Thoracic aorta (tissue), 2 donors: ENCODE results near the gene SNX25. TPM values are rescaled to one million over a fixed set of nuclear protein-coding genes. Genes with fewer than 3 reads are reported as not detected.
"Not testable (repeated sequence)": the region's sequence is repeated elsewhere in the genome, so short reads cannot be mapped to it uniquely, and the experiment has no call there.

Experiments
- ATAC-seq: fragments of 150-250 bp; one replicate; pipeline ENCODE4 v1.8.0; 2017; ENCODE audit warnings: low read depth; ENCODE audit not compliant: insufficient number of reproducible peaks, low FRiP score
- DNase-seq: peaks from one replicate; pipeline ENCODE4 v3.0.0-alpha.2; 2020; ENCODE audit warnings: low spot score
- H3K27ac ChIP-seq, 2 donors: fragments of 200-600 bp; sonication (generic); 1 replicate in 1 of 2; 2 replicates in 1 of 2; pipeline ENCODE4 v1.5.1; 2016; ENCODE audit warnings: mild to moderate bottlenecking in 2 of 2, moderate library complexity in 2 of 2
- H3K27me3 ChIP-seq: fragments of 200-600 bp; sonication (generic); replicated peaks from 2 replicates; pipeline ENCODE4 v1.6.0; 2016; ENCODE audit warnings: mild to moderate bottlenecking; ENCODE audit not compliant: insufficient read depth
- H3K36me3 ChIP-seq: fragments of 200-600 bp; sonication (generic); one replicate; pipeline ENCODE4 v1.5.1; 2016
- H3K4me1 ChIP-seq, 2 donors: fragments of 200-600 bp; sonication (generic); 1 replicate in 1 of 2; 2 replicates in 1 of 2; pipeline versions ENCODE4 v1.5.1 to v1.6.0; 2016; ENCODE audit warnings: low read depth in 2 of 2, mild to moderate bottlenecking in 1 of 2; ENCODE audit not compliant: control insufficient read depth in 1 of 2
- H3K4me3 ChIP-seq: fragments of 200-600 bp; sonication (generic); 2 replicates; pipeline ENCODE4 v1.5.1; 2016; ENCODE audit warnings: mild to moderate bottlenecking
- H3K9me3 ChIP-seq: fragments of 200-600 bp; sonication (generic); 2 replicates; pipeline ENCODE4 v1.5.1; 2016
- CTCF ChIP-seq: fragments of 200-600 bp; sonication (generic); IDR thresholded peaks from one replicate; pipeline ENCODE4 v1.5.1; 2019; ENCODE audit warnings: antibody characterized with exemption
- total RNA-seq, 2 donors: library from RNA; depleted of rRNA; stranded (reverse); fragments of >200 nt; gene quantifications; one replicate each; pipeline versions ENCODE4 v1.1.0 to v1.2.3, GENCODE V29; 2016

Gene SNX25
- total RNA-seq, 2 donors from 2014 or later, result 31.3 to 38.0 TPM

GRCh38 chr4:185257086-185257485 is 47.7 kb downstream of the SNX25 start:
- no peaks in the 10 kb centered on the region for H3K36me3 ChIP-seq
- no peak for TF ChIP-seq CTCF
- no peak overlapping the region for H3K4me3 ChIP-seq

DNA sequence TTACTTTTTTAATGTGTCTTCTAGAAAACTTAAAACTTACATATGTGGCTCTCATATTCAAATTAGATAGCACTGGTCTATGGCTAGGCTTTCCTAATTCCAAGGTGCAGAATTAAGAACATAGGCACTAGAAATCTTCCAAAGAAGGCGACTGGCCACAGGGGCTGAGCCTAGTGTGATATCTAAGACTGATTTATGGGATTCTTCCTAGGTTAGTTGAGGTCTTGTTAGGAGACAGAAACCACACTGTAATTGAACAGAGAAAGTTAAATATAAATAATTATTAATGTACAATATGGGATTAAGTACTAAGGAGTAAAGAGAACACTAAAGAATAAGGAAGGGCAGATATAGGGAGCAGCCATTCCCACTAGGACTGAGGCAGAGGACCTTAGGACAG is 48.3 kb downstream of the SNX25 start:
- Histone ChIP-seq H3K27me3 (no peaks in the 10 kb centered on the region), H3K4me3 (no peak overlapping the region), H3K36me3 (no peaks in the 10 kb centered on the region), H3K9me3 (no peaks in the 10 kb centered on the region), H3K27ac (no peak overlapping the region), H3K4me1 (peaks cover 6 to 34% of the 10 kb centered on the region in 2 donors)
- ATAC-seq, result no peak
- no peak for DNase-seq
- TF ChIP-seq CTCF, result no peak

More at GRCh38 chr4:185257086-185257485, 47.7 kb downstream of the SNX25 start:
- no peaks in the 10 kb centered on the region for H3K27me3 ChIP-seq
- no peak for ATAC-seq
- H3K27ac ChIP-seq, result no peak overlapping the region
- H3K9me3 ChIP-seq, result no peaks in the 10 kb centered on the region
- peaks cover 7 to 39% of the 10 kb centered on the region in 2 donors for H3K4me1 ChIP-seq
- DNase-seq, result no peak

DNA sequence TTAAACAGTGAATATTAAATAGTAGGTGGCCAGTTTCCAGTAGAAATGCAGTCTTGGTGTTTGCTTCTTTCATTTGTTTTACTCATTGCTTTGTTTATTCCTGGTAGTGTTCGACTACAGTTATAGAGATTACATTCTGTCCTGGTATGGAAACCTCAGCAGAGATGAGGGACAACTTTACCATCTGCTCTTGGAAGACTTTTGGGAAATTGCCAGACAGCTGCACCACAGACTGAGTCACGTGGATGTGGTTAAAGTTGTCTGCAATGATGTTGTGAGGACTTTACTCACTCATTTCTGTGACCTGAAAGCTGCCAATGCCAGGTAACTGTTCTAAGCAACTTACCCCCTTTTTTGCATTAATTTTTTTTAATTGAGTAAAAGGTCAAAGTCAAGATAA is 49.3 kb downstream of the SNX25 start:
- not testable (repeated sequence) for H3K27me3 ChIP-seq, H3K4me3 ChIP-seq, H3K27ac ChIP-seq, H3K36me3 ChIP-seq, ATAC-seq, DNase-seq, H3K9me3 ChIP-seq
- peaks cover 6 to 42% of the 10 kb centered on the region in 2 donors for H3K4me1 ChIP-seq

GRCh38 chr4:185259719-185260118 is 50.3 kb downstream of the SNX25 start:
- Histone ChIP-seq H3K4me1 (peaks cover 6 to 46% of the 10 kb centered on the region in 2 donors), H3K27me3 (no peaks in the 10 kb centered on the region), H3K36me3 (no peaks in the 10 kb centered on the region), H3K4me3 (no peak overlapping the region), H3K27ac (no peak overlapping the region), H3K9me3 (no peaks in the 10 kb centered on the region)
- no peak for TF ChIP-seq CTCF
- ATAC-seq (no peak), DNase-seq (no peak)

- ATAC-seq (no peak), DNase-seq (no peak)
- H3K27ac ChIP-seq, result no peak overlapping the region
- H3K9me3 ChIP-seq, result no peaks in the 10 kb centered on the region
- H3K4me1 ChIP-seq, result peaks cover 2 to 31% of the 10 kb centered on the region in 2 donors
- no peak for TF ChIP-seq CTCF
- H3K4me3 ChIP-seq, result no peak overlapping the region
- H3K27me3 ChIP-seq, result no peaks in the 10 kb centered on the region
- H3K36me3 ChIP-seq, result no peaks in the 10 kb centered on the region
These were observed 52.5 kb downstream of the SNX25 start for GRCh38 chr4:185261946-185262345.

GRCh38 chr4:185263419-185263818 is 54.0 kb downstream of the SNX25 start:
- no peak for TF ChIP-seq CTCF
- ATAC-seq, result no peak

More at GRCh38 chr4:185263419-185263818, 54.0 kb downstream of the SNX25 start:
- no peak overlapping the region for H3K4me3 ChIP-seq
- no peak for DNase-seq
- H3K27me3 ChIP-seq, result no peaks in the 10 kb centered on the region
- H3K36me3 ChIP-seq, result no peaks in the 10 kb centered on the region
- H3K27ac ChIP-seq, result no peak overlapping the region
- H3K9me3 ChIP-seq, result no peaks in the 10 kb centered on the region
- H3K4me1 ChIP-seq, result peaks cover 0 to 29% of the 10 kb centered on the region in 2 donors
